ENCODE data around the gene YPEL5.

- TF ChIP-seq POLR2A (IDR thresholded peaks at IDR 0.05; ENCODE audit: borderline replicate concordance, extremely low read depth, insufficient read depth, insufficient read length) (no peak), ZFX (IDR thresholded peaks at IDR 0.05) (no peak), SIN3A (IDR thresholded peaks at IDR 0.05; ENCODE audit: low read depth) (no peak), EZH2 (IDR thresholded peaks at IDR 0.05) (no peak)
- TF ChIP-seq, protein P1, sequence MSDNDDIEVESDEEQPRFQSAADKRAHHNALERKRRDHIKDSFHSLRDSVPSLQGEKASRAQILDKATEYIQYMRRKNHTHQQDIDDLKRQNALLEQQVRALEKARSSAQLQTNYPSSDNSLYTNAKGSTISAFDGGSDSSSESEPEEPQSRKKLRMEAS (IDR thresholded peaks at IDR 0.05) = no peak
- TF ChIP-seq, protein P2, sequence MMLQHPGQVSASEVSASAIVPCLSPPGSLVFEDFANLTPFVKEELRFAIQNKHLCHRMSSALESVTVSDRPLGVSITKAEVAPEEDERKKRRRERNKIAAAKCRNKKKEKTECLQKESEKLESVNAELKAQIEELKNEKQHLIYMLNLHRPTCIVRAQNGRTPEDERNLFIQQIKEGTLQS (IDR thresholded peaks at IDR 0.05) = no peak
- TF ChIP-seq, protein P3, sequence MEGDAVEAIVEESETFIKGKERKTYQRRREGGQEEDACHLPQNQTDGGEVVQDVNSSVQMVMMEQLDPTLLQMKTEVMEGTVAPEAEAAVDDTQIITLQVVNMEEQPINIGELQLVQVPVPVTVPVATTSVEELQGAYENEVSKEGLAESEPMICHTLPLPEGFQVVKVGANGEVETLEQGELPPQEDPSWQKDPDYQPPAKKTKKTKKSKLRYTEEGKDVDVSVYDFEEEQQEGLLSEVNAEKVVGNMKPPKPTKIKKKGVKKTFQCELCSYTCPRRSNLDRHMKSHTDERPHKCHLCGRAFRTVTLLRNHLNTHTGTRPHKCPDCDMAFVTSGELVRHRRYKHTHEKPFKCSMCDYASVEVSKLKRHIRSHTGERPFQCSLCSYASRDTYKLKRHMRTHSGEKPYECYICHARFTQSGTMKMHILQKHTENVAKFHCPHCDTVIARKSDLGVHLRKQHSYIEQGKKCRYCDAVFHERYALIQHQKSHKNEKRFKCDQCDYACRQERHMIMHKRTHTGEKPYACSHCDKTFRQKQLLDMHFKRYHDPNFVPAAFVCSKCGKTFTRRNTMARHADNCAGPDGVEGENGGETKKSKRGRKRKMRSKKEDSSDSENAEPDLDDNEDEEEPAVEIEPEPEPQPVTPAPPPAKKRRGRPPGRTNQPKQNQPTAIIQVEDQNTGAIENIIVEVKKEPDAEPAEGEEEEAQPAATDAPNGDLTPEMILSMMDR (IDR thresholded peaks at IDR 0.05 in 2 of 3, conservative IDR thresholded peaks at IDR 0.05 in 1 of 3; ENCODE audit: borderline replicate concordance in 1 of 3, insufficient read depth in 1 of 3, low read depth in 2 of 3, low read length in 2 of 3) = no peak
Measured at GRCh38 chr2:30108192-30108591, 38.6 kb upstream of the YPEL5 start.

Measured in HCT116 (cell line).